Measurements from ENCODE around the gene FHIT.
"Not testable (repeated sequence)": the region's sequence is repeated elsewhere in the genome, so short reads cannot be mapped to it uniquely, and the experiment has no call there.

Gene FHIT

GRCh38 chr3:61060411-61060861 is 190.8 kb downstream of the FHIT start:
- no peaks in the 10 kb centered on the region for H3K36me3 ChIP-seq (ENCODE audit: control insufficient read depth, insufficient read depth, low read length)
- no peak overlapping the region for H3K9ac ChIP-seq (ENCODE audit: low read length)
- no peaks in the 10 kb centered on the region for H3K27me3 ChIP-seq (ENCODE audit: control insufficient read depth, insufficient read depth, low read length)
- no peak overlapping the region for H3K4me3 ChIP-seq (ENCODE audit: low read length)
- no peaks in the 10 kb centered on the region for H3K4me1 ChIP-seq (ENCODE audit: control insufficient read depth, insufficient read depth, low read length)
- H3K27ac ChIP-seq (ENCODE audit: low read depth, low read length) = no peak overlapping the region

- Histone ChIP-seq H3K4me3 (ENCODE audit: low read length) (no peak overlapping the region), H3K36me3 (ENCODE audit: control insufficient read depth, insufficient read depth, low read length) (no peaks in the 10 kb centered on the region), H3K9ac (ENCODE audit: low read length) (no peak overlapping the region), H3K27me3 (ENCODE audit: control insufficient read depth, insufficient read depth, low read length) (no peaks in the 10 kb centered on the region), H3K4me1 (ENCODE audit: control insufficient read depth, insufficient read depth, low read length) (no peaks in the 10 kb centered on the region), H3K27ac (ENCODE audit: low read depth, low read length) (no peak overlapping the region)
These were observed 192.4 kb downstream of the FHIT start for GRCh38 chr3:61058836-61059235.

GRCh38 chr3:61057464-61057863 is 193.8 kb downstream of the FHIT start:
- Histone ChIP-seq H3K36me3 (ENCODE audit: control insufficient read depth, insufficient read depth, low read length) (no peaks in the 10 kb centered on the region), H3K4me1 (ENCODE audit: control insufficient read depth, insufficient read depth, low read length) (no peaks in the 10 kb centered on the region), H3K9ac (ENCODE audit: low read length) (no peak overlapping the region), H3K4me3 (ENCODE audit: low read length) (no peak overlapping the region), H3K27me3 (ENCODE audit: control insufficient read depth, insufficient read depth, low read length) (no peaks in the 10 kb centered on the region), H3K27ac (ENCODE audit: low read depth, low read length) (no peak overlapping the region)

- Histone ChIP-seq H3K27ac (ENCODE audit: low read depth, low read length) (no peak overlapping the region), H3K4me1 (ENCODE audit: control insufficient read depth, insufficient read depth, low read length) (no peaks in the 10 kb centered on the region), H3K36me3 (ENCODE audit: control insufficient read depth, insufficient read depth, low read length) (no peaks in the 10 kb centered on the region), H3K9ac (ENCODE audit: low read length) (no peak overlapping the region), H3K27me3 (ENCODE audit: control insufficient read depth, insufficient read depth, low read length) (no peaks in the 10 kb centered on the region), H3K4me3 (ENCODE audit: low read length) (no peak overlapping the region)
These were observed 195.8 kb downstream of the FHIT start for GRCh38 chr3:61055447-61055846.

- Histone ChIP-seq H3K4me1 (ENCODE audit: control insufficient read depth, insufficient read depth, low read length) (no peaks in the 10 kb centered on the region), H3K4me3 (ENCODE audit: low read length) (no peak overlapping the region), H3K27ac (ENCODE audit: low read depth, low read length) (no peak overlapping the region), H3K9ac (ENCODE audit: low read length) (no peak overlapping the region), H3K27me3 (ENCODE audit: control insufficient read depth, insufficient read depth, low read length) (no peaks in the 10 kb centered on the region), H3K36me3 (ENCODE audit: control insufficient read depth, insufficient read depth, low read length) (no peaks in the 10 kb centered on the region)
These were observed 197.3 kb downstream of the FHIT start for GRCh38 chr3:61053781-61054496.

- Histone ChIP-seq H3K4me3 (ENCODE audit: low read length) (no peak overlapping the region), H3K36me3 (ENCODE audit: control insufficient read depth, insufficient read depth, low read length) (no peaks in the 10 kb centered on the region), H3K27ac (ENCODE audit: low read depth, low read length) (no peak overlapping the region)
These were observed 198.4 kb downstream of the FHIT start for GRCh38 chr3:61052851-61053250.

GRCh38 chr3:61051666-61052065 is 199.6 kb downstream of the FHIT start:
- no peak overlapping the region for H3K9ac ChIP-seq (ENCODE audit: low read length)
- no peak overlapping the region for H3K27ac ChIP-seq (ENCODE audit: low read depth, low read length)
- no peaks in the 10 kb centered on the region for H3K36me3 ChIP-seq (ENCODE audit: control insufficient read depth, insufficient read depth, low read length)
- H3K27me3 ChIP-seq (ENCODE audit: control insufficient read depth, insufficient read depth, low read length) = no peaks in the 10 kb centered on the region
- H3K4me3 ChIP-seq (ENCODE audit: low read length) = no peak overlapping the region
- H3K4me1 ChIP-seq (ENCODE audit: control insufficient read depth, insufficient read depth, low read length) = no peaks in the 10 kb centered on the region

More at GRCh38 chr3:61052851-61053250, 198.4 kb downstream of the FHIT start:
- Histone ChIP-seq H3K4me1 (ENCODE audit: control insufficient read depth, insufficient read depth, low read length) (no peaks in the 10 kb centered on the region), H3K27me3 (ENCODE audit: control insufficient read depth, insufficient read depth, low read length) (no peaks in the 10 kb centered on the region), H3K9ac (ENCODE audit: low read length) (no peak overlapping the region)

- H3K9ac ChIP-seq (ENCODE audit: low read length); H3K4me1 ChIP-seq (ENCODE audit: control insufficient read depth, insufficient read depth, low read length); H3K36me3 ChIP-seq (ENCODE audit: control insufficient read depth, insufficient read depth, low read length); H3K27me3 ChIP-seq (ENCODE audit: control insufficient read depth, insufficient read depth, low read length); H3K27ac ChIP-seq (ENCODE audit: low read depth, low read length); H3K4me3 ChIP-seq (ENCODE audit: low read length): not testable (repeated sequence)
These were observed 206.1 kb downstream of the FHIT start for GRCh38 chr3:61045169-61045568.

- H3K27me3 ChIP-seq (ENCODE audit: control insufficient read depth, insufficient read depth, low read length) = no peaks in the 10 kb centered on the region
- H3K9ac ChIP-seq (ENCODE audit: low read length) = no peak overlapping the region
- no peak overlapping the region for H3K4me3 ChIP-seq (ENCODE audit: low read length)
- H3K4me1 ChIP-seq (ENCODE audit: control insufficient read depth, insufficient read depth, low read length) = no peaks in the 10 kb centered on the region
- H3K27ac ChIP-seq (ENCODE audit: low read depth, low read length) = no peak overlapping the region
- H3K36me3 ChIP-seq (ENCODE audit: control insufficient read depth, insufficient read depth, low read length) = no peaks in the 10 kb centered on the region
These were observed 208.1 kb downstream of the FHIT start for GRCh38 chr3:61043156-61043555.

GRCh38 chr3:61040618-61041017 is 210.6 kb downstream of the FHIT start:
- no peaks in the 10 kb centered on the region for H3K27me3 ChIP-seq (ENCODE audit: control insufficient read depth, insufficient read depth, low read length)
- H3K4me1 ChIP-seq (ENCODE audit: control insufficient read depth, insufficient read depth, low read length) = no peaks in the 10 kb centered on the region
- H3K27ac ChIP-seq (ENCODE audit: low read depth, low read length) = no peak overlapping the region

GRCh38 chr3:61035573-61035972 is 215.7 kb downstream of the FHIT start:
- H3K4me3 ChIP-seq (ENCODE audit: low read length) = no peak overlapping the region
- no peaks in the 10 kb centered on the region for H3K27me3 ChIP-seq (ENCODE audit: control insufficient read depth, insufficient read depth, low read length)
- no peak overlapping the region for H3K9ac ChIP-seq (ENCODE audit: low read length)
- H3K4me1 ChIP-seq (ENCODE audit: control insufficient read depth, insufficient read depth, low read length) = no peaks in the 10 kb centered on the region
- no peaks in the 10 kb centered on the region for H3K36me3 ChIP-seq (ENCODE audit: control insufficient read depth, insufficient read depth, low read length)
- H3K27ac ChIP-seq (ENCODE audit: low read depth, low read length) = no peak overlapping the region

More at GRCh38 chr3:61040618-61041017, 210.6 kb downstream of the FHIT start:
- Histone ChIP-seq H3K36me3 (ENCODE audit: control insufficient read depth, insufficient read depth, low read length) (no peaks in the 10 kb centered on the region), H3K9ac (ENCODE audit: low read length) (no peak overlapping the region), H3K4me3 (ENCODE audit: low read length) (no peak overlapping the region)

- no peak overlapping the region for H3K4me3 ChIP-seq (ENCODE audit: low read length)
- no peaks in the 10 kb centered on the region for H3K36me3 ChIP-seq (ENCODE audit: control insufficient read depth, insufficient read depth, low read length)
- no peaks in the 10 kb centered on the region for H3K4me1 ChIP-seq (ENCODE audit: control insufficient read depth, insufficient read depth, low read length)
- no peak overlapping the region for H3K9ac ChIP-seq (ENCODE audit: low read length)
- no peak overlapping the region for H3K27ac ChIP-seq (ENCODE audit: low read depth, low read length)
- no peaks in the 10 kb centered on the region for H3K27me3 ChIP-seq (ENCODE audit: control insufficient read depth, insufficient read depth, low read length)
These were observed 218.3 kb downstream of the FHIT start for GRCh38 chr3:61032991-61033390.

GRCh38 chr3:61031503-61031902 is 219.7 kb downstream of the FHIT start:
- Histone ChIP-seq H3K9ac (ENCODE audit: low read length) (no peak overlapping the region), H3K4me1 (ENCODE audit: control insufficient read depth, insufficient read depth, low read length) (no peaks in the 10 kb centered on the region), H3K27ac (ENCODE audit: low read depth, low read length) (no peak overlapping the region), H3K4me3 (ENCODE audit: low read length) (no peak overlapping the region), H3K36me3 (ENCODE audit: control insufficient read depth, insufficient read depth, low read length) (no peaks in the 10 kb centered on the region), H3K27me3 (ENCODE audit: control insufficient read depth, insufficient read depth, low read length) (no peaks in the 10 kb centered on the region)

Data from rectal smooth muscle tissue (tissue), 1 donor.